ENCODE data around the gene MTFP1. TPM values are rescaled to one million over a fixed set of nuclear protein-coding genes. Genes with fewer than 3 reads are reported as not detected.
"Not testable (repeated sequence)": the region's sequence is repeated elsewhere in the genome, so short reads cannot be mapped to it uniquely, and the experiment has no call there.

Gene MTFP1
- total RNA-seq, 6 experiments from 2014 or later = 4.2 to 30.1 (median 9.1) TPM

DNA sequence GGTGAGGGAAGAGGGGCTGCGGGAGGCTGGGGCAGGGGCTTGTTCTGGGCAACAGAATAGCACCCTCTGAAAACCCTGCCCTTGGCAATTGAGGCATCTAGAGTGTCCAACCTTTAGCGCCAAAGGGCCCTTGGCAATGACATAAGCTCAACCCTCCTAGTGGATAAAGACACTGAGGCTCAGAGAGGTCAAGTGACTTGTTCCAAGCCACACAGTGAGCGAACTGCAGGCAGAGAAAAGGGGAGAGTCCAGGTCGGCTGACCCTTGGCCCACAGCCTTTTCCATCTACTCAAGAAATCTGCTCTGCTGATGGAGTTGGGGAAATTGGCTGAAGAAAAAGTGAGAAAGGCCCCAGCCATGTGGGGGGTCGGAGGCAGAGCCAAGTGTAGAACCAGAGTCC, 25.9 kb upstream of the MTFP1 start:
- Histone ChIP-seq H3K27ac (peak overlapping the region in 2 of 3 donors; percentile 87 to 90), H3K27me3 (no peaks in the 10 kb centered on the region), H3K4me3 (peak overlapping the region in 2 of 3 donors; percentile 91 to 99), H3K4me1 (peaks cover 0 to 59% (median 28%) of the 10 kb centered on the region in 4 donors), H3K9me3 (no peaks in the 10 kb centered on the region), H3K36me3 (peaks cover 0 to 37% (median 3%) of the 10 kb centered on the region in 4 donors)
- ATAC-seq = no peak
- intact Hi-C loops (cut with DNase I) = loop anchor here in 1 of 2 donors (10.0 kb wide), 1 partner anchor 75 kb away; the partner anchor contains the start of gene SEC14L3
- WGBS (ENCODE audit: insufficient coverage, low coverage, low lambda C conversion rate, missing lambda C conversion rate) = 21% methylated on average over 2 of the region's 5 CpGs
- DNase-seq = no peak
- TF ChIP-seq, protein P1, sequence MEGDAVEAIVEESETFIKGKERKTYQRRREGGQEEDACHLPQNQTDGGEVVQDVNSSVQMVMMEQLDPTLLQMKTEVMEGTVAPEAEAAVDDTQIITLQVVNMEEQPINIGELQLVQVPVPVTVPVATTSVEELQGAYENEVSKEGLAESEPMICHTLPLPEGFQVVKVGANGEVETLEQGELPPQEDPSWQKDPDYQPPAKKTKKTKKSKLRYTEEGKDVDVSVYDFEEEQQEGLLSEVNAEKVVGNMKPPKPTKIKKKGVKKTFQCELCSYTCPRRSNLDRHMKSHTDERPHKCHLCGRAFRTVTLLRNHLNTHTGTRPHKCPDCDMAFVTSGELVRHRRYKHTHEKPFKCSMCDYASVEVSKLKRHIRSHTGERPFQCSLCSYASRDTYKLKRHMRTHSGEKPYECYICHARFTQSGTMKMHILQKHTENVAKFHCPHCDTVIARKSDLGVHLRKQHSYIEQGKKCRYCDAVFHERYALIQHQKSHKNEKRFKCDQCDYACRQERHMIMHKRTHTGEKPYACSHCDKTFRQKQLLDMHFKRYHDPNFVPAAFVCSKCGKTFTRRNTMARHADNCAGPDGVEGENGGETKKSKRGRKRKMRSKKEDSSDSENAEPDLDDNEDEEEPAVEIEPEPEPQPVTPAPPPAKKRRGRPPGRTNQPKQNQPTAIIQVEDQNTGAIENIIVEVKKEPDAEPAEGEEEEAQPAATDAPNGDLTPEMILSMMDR (IDR thresholded peaks at IDR 0.05) = no peak
- no peak for TF ChIP-seq POLR2A (IDR thresholded peaks at IDR 0.05)

DNA sequence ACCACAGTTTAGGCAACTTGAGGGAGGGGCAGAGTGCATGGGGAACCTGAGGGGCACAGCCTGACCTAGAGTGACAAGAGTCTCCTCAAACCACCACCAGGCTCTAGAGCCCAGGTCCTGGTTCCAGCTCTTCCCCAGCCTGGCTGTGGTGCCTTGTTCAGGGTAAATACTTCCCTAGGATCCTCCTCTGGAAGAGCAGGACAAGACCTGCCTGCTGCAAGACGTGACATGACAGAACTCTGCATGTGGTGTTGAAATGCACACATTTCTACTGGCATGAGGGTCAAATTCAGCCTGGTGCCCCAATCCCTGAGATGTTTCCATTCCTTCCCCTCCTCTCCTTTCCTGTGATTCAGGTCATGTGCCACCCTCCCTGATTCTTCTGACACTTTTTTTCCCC, 25.4 kb upstream of the MTFP1 start:
- Histone ChIP-seq H3K27me3 (no peaks in the 10 kb centered on the region), H3K27ac (peak overlapping the region in 2 of 3 donors; percentile 87 to 90), H3K36me3 (peaks cover 0 to 37% (median 3%) of the 10 kb centered on the region in 4 donors), H3K9me3 (no peaks in the 10 kb centered on the region), H3K4me3 (peak overlapping the region in 1 of 3 donors; percentile 99), H3K4me1 (peaks cover 0 to 64% (median 30%) of the 10 kb centered on the region in 4 donors)
- DNase-seq (no peak), ATAC-seq (no peak)
- 40% methylated on average over 1 of the region's 1 CpG for WGBS (ENCODE audit: insufficient coverage, low coverage, low lambda C conversion rate, missing lambda C conversion rate)
- TF ChIP-seq, protein P1 (IDR thresholded peaks at IDR 0.05) = no peak
- TF ChIP-seq POLR2A (IDR thresholded peaks at IDR 0.05) = no peak
- intact Hi-C loops (cut with DNase I) = no loop called here

DNA sequence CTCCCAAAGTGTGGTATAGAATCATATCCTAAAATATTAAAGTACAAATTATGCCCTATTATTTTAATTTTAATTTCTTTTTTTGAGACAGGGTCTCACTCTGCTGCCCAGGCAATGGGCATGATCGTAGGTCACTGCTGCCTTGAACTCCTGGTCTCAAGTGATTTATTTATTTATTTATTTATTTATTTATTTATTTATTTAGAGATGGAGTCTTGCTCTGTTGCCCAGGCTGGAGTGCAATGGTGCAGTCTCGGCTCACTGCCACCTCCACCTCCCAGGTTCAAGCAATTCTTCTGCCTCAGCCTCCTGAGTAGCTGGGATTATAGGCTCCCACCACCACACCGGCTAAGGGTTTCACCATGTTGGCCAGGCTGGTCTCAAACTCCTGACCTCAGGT, 24.5 kb upstream of the MTFP1 start:
- intact Hi-C loops (cut with DNase I); ATAC-seq; H3K4me3 ChIP-seq; H3K27me3 ChIP-seq; DNase-seq; H3K9me3 ChIP-seq: not testable (repeated sequence)
- peaks cover 0 to 67% (median 35%) of the 10 kb centered on the region in 4 donors for H3K4me1 ChIP-seq
- 63% methylated on average over 2 of the region's 3 CpGs for WGBS (ENCODE audit: insufficient coverage, low coverage, low lambda C conversion rate, missing lambda C conversion rate)
- peak overlapping the region in 1 of 3 donors; percentile 90 for H3K27ac ChIP-seq
- peaks cover 0 to 42% (median 4%) of the 10 kb centered on the region in 4 donors for H3K36me3 ChIP-seq

DNA sequence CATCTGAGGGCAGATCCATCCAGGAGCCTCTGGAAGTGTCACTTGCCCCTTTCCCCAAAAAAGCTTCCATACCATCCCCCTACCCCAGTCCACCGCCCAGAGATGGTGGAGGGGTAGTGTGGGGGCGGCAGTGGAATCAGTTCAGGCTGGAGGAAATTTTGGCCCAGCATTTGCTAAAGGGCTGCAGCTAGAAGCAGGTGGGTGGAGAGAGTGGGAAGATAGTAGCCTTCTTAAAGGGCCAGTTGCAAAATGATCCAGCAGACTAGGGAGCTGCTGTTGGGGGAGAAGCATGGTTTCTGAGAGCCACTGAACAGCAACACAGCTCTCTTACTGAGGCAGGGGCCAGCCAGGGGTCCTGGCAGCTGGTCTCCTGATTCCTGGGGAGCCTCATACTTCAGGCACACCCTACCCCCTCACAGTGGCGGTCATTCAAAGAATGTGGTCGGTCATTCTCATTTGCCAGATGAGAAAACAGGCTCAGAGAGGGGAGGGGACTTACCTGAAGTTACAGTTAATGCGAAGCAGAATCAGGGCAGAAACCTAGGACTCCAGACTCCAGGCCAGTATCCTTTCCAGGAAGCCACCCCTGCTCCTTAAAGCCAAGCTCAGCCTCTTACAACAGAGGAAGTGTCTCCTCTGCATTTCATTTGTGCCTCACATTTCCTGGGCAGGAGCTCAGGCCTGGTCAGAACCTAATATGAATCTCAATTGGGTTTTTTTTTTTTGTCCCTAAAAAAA, 23.4 kb upstream of the MTFP1 start:
- no peak for DNase-seq
- H3K27me3 ChIP-seq = no peaks in the 10 kb centered on the region
- H3K27ac ChIP-seq = peak overlapping the region in 2 of 3 donors; percentile 56 to 90
- H3K9me3 ChIP-seq = no peaks in the 10 kb centered on the region
- TF ChIP-seq, protein P1 (IDR thresholded peaks at IDR 0.05) = no peak
- TF ChIP-seq POLR2A (IDR thresholded peaks at IDR 0.05) = no peak
- peaks cover 0 to 54% (median 11%) of the 10 kb centered on the region in 4 donors for H3K36me3 ChIP-seq
- no peak for ATAC-seq
- H3K4me3 ChIP-seq = peak overlapping the region in 1 of 3 donors; percentile 5
- intact Hi-C loops (cut with DNase I) = no loop called here
- WGBS (ENCODE audit: insufficient coverage, low coverage, low lambda C conversion rate, missing lambda C conversion rate) = 33% methylated on average over 3 of the region's 5 CpGs
- H3K4me1 ChIP-seq = peaks cover 0 to 74% (median 34%) of the 10 kb centered on the region in 4 donors

DNA sequence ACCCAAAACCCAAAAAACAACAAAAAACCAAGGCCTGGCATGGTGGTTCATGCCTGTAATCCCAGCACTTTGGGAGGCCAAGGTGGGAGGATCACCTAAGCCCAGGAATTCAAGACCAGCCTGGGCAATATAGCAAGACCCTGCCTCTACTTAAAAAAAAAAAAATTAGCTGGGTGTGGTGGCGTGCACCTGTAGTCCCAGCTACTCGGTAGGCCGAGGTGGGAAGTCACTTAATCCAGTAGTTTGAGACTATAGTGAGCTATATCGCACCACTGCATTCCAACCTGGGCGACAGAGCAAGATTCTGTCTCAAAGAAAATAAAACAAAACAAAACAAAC, 22.8 kb upstream of the MTFP1 start:
- H3K9me3 ChIP-seq; H3K27me3 ChIP-seq; DNase-seq; intact Hi-C loops (cut with DNase I); H3K4me3 ChIP-seq; ATAC-seq: not testable (repeated sequence)
- Histone ChIP-seq H3K36me3 (peaks cover 0 to 59% (median 15%) of the 10 kb centered on the region in 4 donors), H3K27ac (peak overlapping the region in 2 of 3 donors; percentile 56 to 90), H3K4me1 (peaks cover 0 to 80% (median 34%) of the 10 kb centered on the region in 4 donors)
- 54% methylated on average over 2 of the region's 5 CpGs for WGBS (ENCODE audit: insufficient coverage, low coverage, low lambda C conversion rate, missing lambda C conversion rate)
